Keratinocyte (primary cell): ENCODE results near the gene EXD2. TPM values are rescaled to one million over a fixed set of nuclear protein-coding genes. Genes with fewer than 3 reads are reported as not detected.

ENCODE experiments used
- DNase-seq: peaks from one replicate; pipeline ENCODE4 v3.0.0-alpha.2; 2011; ENCODE audit warnings: low read depth, missing footprints, low spot score
- FAIRE-seq: peaks from 2 replicates; lab custom pipeline; 2011; peaks lifted over from hg19 to GRCh38; lab: Jason Lieb, UNC
- H2AFZ ChIP-seq: 2 replicates; pipeline ENCODE4 v1.6.0; 2012; ENCODE audit warnings: low read length, control low read depth, inconsistent platforms; ENCODE audit not compliant: control insufficient read depth
- H3K27ac ChIP-seq: 2 replicates; pipeline ENCODE4 v1.5.1; 2011; ENCODE audit warnings: low read length; ENCODE audit not compliant: control insufficient read depth, insufficient read depth
- H3K27me3 ChIP-seq: 3 replicates; pipeline ENCODE4 v1.6.0; 2011; ENCODE audit warnings: low read length; ENCODE audit not compliant: control insufficient read depth, insufficient read depth; ENCODE audit errors: extremely low read depth
- H3K36me3 ChIP-seq, 2 experiments: 2 replicates in 1 of 2; 3 replicates in 1 of 2; pipeline ENCODE4 v1.5.1; 2011; ENCODE audit warnings: low read length in 2 of 2, mild to moderate bottlenecking in 1 of 2; ENCODE audit not compliant: control insufficient read depth in 2 of 2, insufficient read depth in 2 of 2; ENCODE audit errors: extremely low read depth in 1 of 2
- H3K4me1 ChIP-seq: 3 replicates; pipeline ENCODE4 v1.5.1; 2011; ENCODE audit warnings: low read length; ENCODE audit not compliant: control insufficient read depth, insufficient read depth; ENCODE audit errors: extremely low read depth
- H3K4me2 ChIP-seq: 3 replicates; pipeline ENCODE4 v1.6.0; 2011; ENCODE audit warnings: low read depth, low read length; ENCODE audit not compliant: control insufficient read depth, insufficient read depth; ENCODE audit errors: extremely low read depth
- H3K4me3 ChIP-seq, 3 experiments: fragments of 200-600 bp in 1 of 3; sonication (generic) in 1 of 3; 2 replicates in 2 of 3; 3 replicates in 1 of 3; pipeline ENCODE4 v1.5.1; 2011 to 2016; ENCODE audit warnings: low read length in 3 of 3, mild to moderate bottlenecking in 3 of 3, control low read depth in 2 of 3, inconsistent platforms in 1 of 3, low read depth in 1 of 3, mixed read lengths in 1 of 3, mixed run types in 1 of 3, moderate library complexity in 1 of 3; ENCODE audit not compliant: control insufficient read depth in 2 of 3, insufficient read depth in 2 of 3; ENCODE audit errors: extremely low read depth in 1 of 3
- H3K79me2 ChIP-seq: 2 replicates; pipeline ENCODE4 v1.6.0; 2012; ENCODE audit warnings: low read length; ENCODE audit not compliant: control insufficient read depth, insufficient read depth
- H3K9ac ChIP-seq: 3 replicates; pipeline ENCODE4 v1.6.0; 2011; ENCODE audit warnings: low read length; ENCODE audit not compliant: control insufficient read depth, insufficient read depth; ENCODE audit errors: extremely low read depth
- H3K9me1 ChIP-seq: 3 replicates; pipeline ENCODE4 v1.6.0; 2011; ENCODE audit warnings: low read length; ENCODE audit not compliant: control insufficient read depth, insufficient read depth; ENCODE audit errors: extremely low read depth
- H3K9me3 ChIP-seq: 2 replicates; pipeline ENCODE4 v1.5.1; 2012; ENCODE audit warnings: low read depth, low read length; ENCODE audit not compliant: control insufficient read depth
- H4K20me1 ChIP-seq: 3 replicates; pipeline ENCODE4 v1.6.0; 2011; ENCODE audit warnings: low read length; ENCODE audit not compliant: control insufficient read depth, insufficient read depth; ENCODE audit errors: extremely low read depth
- EZH2 ChIP-seq: IDR thresholded peaks from one replicate; pipeline ENCODE4 v1.6.1; 2012; ENCODE audit warnings: inconsistent platforms, mild to moderate bottlenecking, low read length, moderate library complexity
- dilution Hi-C: fragments of 300-500 bp; cut with MboI; formaldehyde crosslinking; loops from one replicate; pipeline ENCODE4 v1.7.0; 2020; ENCODE audit warnings: low sequenced_read_pairs; ENCODE audit not compliant: extremely low pct_ligation_motif_present
- polyA minus RNA-seq, 3 experiments: library from RNA; depleted of rRNA, polyadenylated mRNA; stranded (reverse); fragments of >200 nt; gene quantifications; 1 replicate in 1 of 3; 2 replicates in 1 of 3; 3 replicates in 1 of 3; pipeline ENCODE4 v1.2.3, GENCODE V29; 2011
- polyA plus RNA-seq, 5 experiments: library from polyadenylated mRNA; depleted of rRNA in 3 of 5; stranded (reverse) in 3 of 5; stranded (forward) in 1 of 5; unstranded in 1 of 5; fragments of >200 nt; gene quantifications; 1 replicate in 1 of 5; 2 replicates in 3 of 5; 3 replicates in 1 of 5; pipeline versions ENCODE4 v1.2.1 to v1.2.3, GENCODE V29; 2011 to 2012; ENCODE audit warnings: missing spikeins in 2 of 5, low read depth in 1 of 5, low replicate concordance in 1 of 5
- TF ChIP-seq, protein P1 (sequence below), 3 experiments: IDR thresholded peaks in 1 of 3; conservative IDR thresholded peaks in 1 of 3; optimal IDR thresholded peaks in 1 of 3; 2 replicates in 2 of 3; 3 replicates in 1 of 3; pipeline versions ENCODE3 to v1.5.1; 2011; ENCODE audit warnings: low read length in 3 of 3, mild to moderate bottlenecking in 3 of 3, moderate library complexity in 2 of 3, control low read depth in 1 of 3, inconsistent platforms in 1 of 3; ENCODE audit not compliant: insufficient read depth in 2 of 3; ENCODE audit errors: extremely low read depth in 1 of 3

Gene EXD2, protein sequence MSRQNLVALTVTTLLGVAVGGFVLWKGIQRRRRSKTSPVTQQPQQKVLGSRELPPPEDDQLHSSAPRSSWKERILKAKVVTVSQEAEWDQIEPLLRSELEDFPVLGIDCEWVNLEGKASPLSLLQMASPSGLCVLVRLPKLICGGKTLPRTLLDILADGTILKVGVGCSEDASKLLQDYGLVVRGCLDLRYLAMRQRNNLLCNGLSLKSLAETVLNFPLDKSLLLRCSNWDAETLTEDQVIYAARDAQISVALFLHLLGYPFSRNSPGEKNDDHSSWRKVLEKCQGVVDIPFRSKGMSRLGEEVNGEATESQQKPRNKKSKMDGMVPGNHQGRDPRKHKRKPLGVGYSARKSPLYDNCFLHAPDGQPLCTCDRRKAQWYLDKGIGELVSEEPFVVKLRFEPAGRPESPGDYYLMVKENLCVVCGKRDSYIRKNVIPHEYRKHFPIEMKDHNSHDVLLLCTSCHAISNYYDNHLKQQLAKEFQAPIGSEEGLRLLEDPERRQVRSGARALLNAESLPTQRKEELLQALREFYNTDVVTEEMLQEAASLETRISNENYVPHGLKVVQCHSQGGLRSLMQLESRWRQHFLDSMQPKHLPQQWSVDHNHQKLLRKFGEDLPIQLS
- polyA plus RNA-seq: 19.9 to 23.9 TPM (median 22.7 TPM) in 3 replicates
- 8.0 TPM for polyA plus RNA-seq (2011; ENCODE audit: low read depth)
- 10.0 and 17.4 TPM in 2 replicates for polyA plus RNA-seq (2011; cell fraction: cytosol; rRNA removed)
- 50.0 and 60.7 TPM in 2 replicates for polyA plus RNA-seq (2011; cell fraction: nucleus; rRNA removed)
- polyA plus RNA-seq (2012; ENCODE audit: low replicate concordance): 9.0 and 15.5 TPM in 2 replicates
- 10.9 to 36.2 TPM (median 26.2 TPM) in 3 replicates for polyA minus RNA-seq
- polyA minus RNA-seq (2011; cell fraction: cytosol; rRNA and poly(A)+ RNA removed): 10.2 TPM
- 37.6 and 51.3 TPM in 2 replicates for polyA minus RNA-seq (2011; cell fraction: nucleus; rRNA and poly(A)+ RNA removed)

DNA sequence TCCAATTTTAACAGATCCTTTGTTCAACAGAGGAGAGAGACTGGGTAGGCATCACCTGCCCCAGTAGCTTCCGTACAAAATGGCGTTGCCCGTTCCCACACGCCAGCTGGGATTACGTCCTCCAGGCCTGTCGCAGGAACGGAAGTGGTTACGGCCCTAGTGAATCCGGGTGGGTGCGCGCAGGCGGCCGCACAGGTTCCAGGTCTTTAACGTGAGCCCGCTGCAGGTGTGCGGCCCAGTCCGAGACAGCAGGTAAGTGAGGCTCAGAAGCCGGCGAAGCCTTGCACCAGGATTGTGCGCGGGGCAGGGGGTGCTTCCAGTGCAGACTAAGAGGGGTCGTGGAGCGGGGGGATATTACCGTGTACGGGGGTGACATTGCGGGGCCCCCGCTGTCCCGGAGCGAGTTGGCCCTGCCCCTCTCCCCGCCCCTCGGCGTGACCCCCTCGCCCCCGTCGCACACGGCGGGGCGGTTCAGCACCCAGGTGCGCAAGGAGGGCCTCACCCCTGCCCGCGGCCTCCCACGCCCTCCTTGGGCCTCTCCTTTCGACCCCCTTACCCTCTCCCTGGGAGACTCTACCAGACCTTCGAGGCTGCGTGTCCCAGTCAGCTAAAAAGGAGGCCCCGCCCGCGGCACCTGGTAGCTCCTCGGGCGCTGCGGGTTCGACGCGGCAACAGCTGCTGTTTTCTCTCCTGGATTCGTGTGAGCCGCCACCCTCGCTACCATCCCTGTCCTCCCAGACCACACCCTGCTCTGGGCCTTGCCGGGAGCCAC, at the start of gene EXD2:
Gene EXD2, plus strand, starts transcription at position 159 of the 772 bp plus-strand sequence. CDS start 17,973 bp downstream, outside the sequence.
- H3K4me1 ChIP-seq: peaks cover 5% of the 10 kb centered on the region
- FAIRE-seq: peak; percentile 69
- DNase-seq: no peak

DNA sequence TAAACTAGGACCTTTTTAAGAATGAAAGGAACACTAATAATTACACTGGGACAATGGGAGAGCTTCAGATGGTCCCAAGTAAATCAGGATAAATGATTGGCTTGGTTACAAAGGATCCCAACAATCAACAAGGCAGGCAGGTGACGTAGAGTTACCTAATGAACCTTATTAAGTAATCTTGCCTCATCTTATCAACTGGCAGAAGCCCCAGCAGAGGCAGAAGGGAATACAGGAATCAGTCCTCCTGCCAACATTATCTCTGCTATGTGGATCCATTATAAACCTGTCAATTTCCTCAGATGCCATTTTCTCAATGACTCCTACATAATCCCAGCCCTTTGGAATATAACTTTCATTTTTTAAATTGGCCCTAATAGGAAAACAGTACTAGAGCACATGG, 49.7 kb upstream of the EXD2 start:
- H3K9me3 ChIP-seq: no peaks in the 10 kb centered on the region
- no peak overlapping the region for H3K27ac ChIP-seq
- no peaks in the 10 kb centered on the region for H4K20me1 ChIP-seq
- TF ChIP-seq EZH2: no peak
- TF ChIP-seq, protein P1, sequence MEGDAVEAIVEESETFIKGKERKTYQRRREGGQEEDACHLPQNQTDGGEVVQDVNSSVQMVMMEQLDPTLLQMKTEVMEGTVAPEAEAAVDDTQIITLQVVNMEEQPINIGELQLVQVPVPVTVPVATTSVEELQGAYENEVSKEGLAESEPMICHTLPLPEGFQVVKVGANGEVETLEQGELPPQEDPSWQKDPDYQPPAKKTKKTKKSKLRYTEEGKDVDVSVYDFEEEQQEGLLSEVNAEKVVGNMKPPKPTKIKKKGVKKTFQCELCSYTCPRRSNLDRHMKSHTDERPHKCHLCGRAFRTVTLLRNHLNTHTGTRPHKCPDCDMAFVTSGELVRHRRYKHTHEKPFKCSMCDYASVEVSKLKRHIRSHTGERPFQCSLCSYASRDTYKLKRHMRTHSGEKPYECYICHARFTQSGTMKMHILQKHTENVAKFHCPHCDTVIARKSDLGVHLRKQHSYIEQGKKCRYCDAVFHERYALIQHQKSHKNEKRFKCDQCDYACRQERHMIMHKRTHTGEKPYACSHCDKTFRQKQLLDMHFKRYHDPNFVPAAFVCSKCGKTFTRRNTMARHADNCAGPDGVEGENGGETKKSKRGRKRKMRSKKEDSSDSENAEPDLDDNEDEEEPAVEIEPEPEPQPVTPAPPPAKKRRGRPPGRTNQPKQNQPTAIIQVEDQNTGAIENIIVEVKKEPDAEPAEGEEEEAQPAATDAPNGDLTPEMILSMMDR (optimal IDR thresholded peaks at IDR 0.05 in 1 of 3, IDR thresholded peaks at IDR 0.05 in 1 of 3, conservative IDR thresholded peaks at IDR 0.05 in 1 of 3; ENCODE audit: extremely low read depth in 1 of 3, insufficient read depth in 2 of 3, low read length in 3 of 3): no peak
- H3K9me1 ChIP-seq: peaks cover 5% of the 10 kb centered on the region
- peaks cover 62% of the 10 kb centered on the region for H3K79me2 ChIP-seq
- H3K4me1 ChIP-seq: peaks cover 14% of the 10 kb centered on the region
- H3K36me3 ChIP-seq: peaks cover 0 to 2% of the 10 kb centered on the region in 2 experiments
- H3K4me2 ChIP-seq: no peak overlapping the region
- FAIRE-seq: no peak
- H3K9ac ChIP-seq: no peak overlapping the region
- dilution Hi-C loops: no loop called here
- no peak overlapping the region for H2AFZ ChIP-seq
- no peaks in the 10 kb centered on the region for H3K27me3 ChIP-seq
- no peak overlapping the region for H3K4me3 ChIP-seq
- no peak for DNase-seq

More for the DNA sequence above, at the start of gene EXD2:
- H3K4me3 ChIP-seq: peak within 1 kb of the TSS; percentile 72 to 83 (median 81)
- no peaks in the 10 kb centered on the region for H3K9me1 ChIP-seq
- peaks cover 12% of the 10 kb centered on the region for H3K79me2 ChIP-seq
- peak within 1 kb of the TSS; percentile 87 for H3K9ac ChIP-seq
- peak within 1 kb of the TSS; percentile 82 for H3K27ac ChIP-seq
- dilution Hi-C loops: no loop called here
- H2AFZ ChIP-seq: peak within 1 kb of the TSS; percentile 65
- peaks cover 0 to 2% of the 10 kb centered on the region in 2 experiments for H3K36me3 ChIP-seq
- no peak for TF ChIP-seq EZH2
- TF ChIP-seq, protein P1 (optimal IDR thresholded peaks at IDR 0.05 in 1 of 3, IDR thresholded peaks at IDR 0.05 in 1 of 3, conservative IDR thresholded peaks at IDR 0.05 in 1 of 3; ENCODE audit: extremely low read depth in 1 of 3, insufficient read depth in 2 of 3, low read length in 3 of 3): no peak
- H4K20me1 ChIP-seq: no peaks in the 10 kb centered on the region
- peak within 1 kb of the TSS; percentile 89 for H3K4me2 ChIP-seq
- H3K27me3 ChIP-seq: no peaks in the 10 kb centered on the region
- H3K9me3 ChIP-seq: no peaks in the 10 kb centered on the region
